SU-DHL-6 (cell line): ENCODE data around the gene PTGES2.

Experiments used
- EZH2phosphoT487 ChIP-seq: fragments of 200-600 bp; sonication (generic), shearing (Covaris generic); conservative IDR thresholded peaks from 2 replicates; pipeline ENCODE4 v1.6.1; 2018; ENCODE audit warnings: mild to moderate bottlenecking, antibody characterized with exemption, low read length, moderate library complexity, mixed read lengths
- TF ChIP-seq, protein P1 (sequence below): fragments of 200-600 bp; sonication (generic); IDR thresholded peaks from one replicate; pipeline ENCODE4 v1.5.1; 2017; ENCODE audit warnings: antibody characterized with exemption, mild to moderate bottlenecking, low read length, moderate library complexity; ENCODE audit not compliant: insufficient read depth, poor library complexity, severe bottlenecking

DNA sequence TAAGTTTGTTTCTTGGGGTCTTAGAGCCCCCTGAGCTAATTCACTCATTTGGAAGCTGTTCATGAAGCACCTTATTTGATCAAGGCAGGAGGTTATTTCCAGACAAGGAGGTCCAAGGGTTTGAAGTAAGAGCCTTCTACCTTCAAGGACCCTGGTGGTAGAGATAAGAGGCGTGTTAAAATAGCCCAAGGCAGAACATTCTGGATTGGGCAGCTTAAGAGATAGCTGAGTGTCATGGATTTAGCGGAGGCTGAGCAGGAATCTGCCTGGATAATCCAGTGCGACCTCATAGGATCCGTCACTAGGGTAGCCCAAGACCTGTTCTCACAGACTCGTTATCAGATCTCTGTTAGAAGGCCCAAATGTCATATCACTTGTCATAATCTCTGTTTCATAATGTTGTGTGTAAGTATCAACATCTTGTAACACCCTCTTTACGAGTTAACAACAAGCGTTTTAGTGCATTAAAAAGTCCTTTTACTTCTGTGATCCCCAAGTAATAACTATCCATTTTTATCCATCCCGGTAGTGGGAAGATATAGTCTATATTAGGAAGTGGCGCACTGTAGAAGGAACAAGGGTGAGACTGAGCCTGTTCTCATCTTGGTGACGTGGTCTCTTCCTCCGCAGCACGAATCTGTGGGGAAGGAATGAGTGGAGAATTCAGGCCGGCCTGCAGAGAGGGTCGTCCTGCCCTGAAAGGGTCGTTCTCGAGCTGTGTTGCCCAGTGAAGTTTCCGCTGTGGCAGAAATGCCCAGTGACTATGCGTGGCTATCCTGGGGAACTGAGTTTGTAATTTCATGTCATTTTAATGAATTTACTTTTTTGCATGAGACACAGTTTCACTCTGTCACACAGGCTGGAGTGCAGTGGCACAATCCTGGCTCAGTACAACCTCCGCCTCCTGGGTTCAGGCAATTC, 30.7 kb downstream of the PTGES2 start:
- TF ChIP-seq, protein P1, sequence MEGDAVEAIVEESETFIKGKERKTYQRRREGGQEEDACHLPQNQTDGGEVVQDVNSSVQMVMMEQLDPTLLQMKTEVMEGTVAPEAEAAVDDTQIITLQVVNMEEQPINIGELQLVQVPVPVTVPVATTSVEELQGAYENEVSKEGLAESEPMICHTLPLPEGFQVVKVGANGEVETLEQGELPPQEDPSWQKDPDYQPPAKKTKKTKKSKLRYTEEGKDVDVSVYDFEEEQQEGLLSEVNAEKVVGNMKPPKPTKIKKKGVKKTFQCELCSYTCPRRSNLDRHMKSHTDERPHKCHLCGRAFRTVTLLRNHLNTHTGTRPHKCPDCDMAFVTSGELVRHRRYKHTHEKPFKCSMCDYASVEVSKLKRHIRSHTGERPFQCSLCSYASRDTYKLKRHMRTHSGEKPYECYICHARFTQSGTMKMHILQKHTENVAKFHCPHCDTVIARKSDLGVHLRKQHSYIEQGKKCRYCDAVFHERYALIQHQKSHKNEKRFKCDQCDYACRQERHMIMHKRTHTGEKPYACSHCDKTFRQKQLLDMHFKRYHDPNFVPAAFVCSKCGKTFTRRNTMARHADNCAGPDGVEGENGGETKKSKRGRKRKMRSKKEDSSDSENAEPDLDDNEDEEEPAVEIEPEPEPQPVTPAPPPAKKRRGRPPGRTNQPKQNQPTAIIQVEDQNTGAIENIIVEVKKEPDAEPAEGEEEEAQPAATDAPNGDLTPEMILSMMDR = no peak
- TF ChIP-seq EZH2phosphoT487 = no peak
